ENCODE data around the gene RASD1.

DNA sequence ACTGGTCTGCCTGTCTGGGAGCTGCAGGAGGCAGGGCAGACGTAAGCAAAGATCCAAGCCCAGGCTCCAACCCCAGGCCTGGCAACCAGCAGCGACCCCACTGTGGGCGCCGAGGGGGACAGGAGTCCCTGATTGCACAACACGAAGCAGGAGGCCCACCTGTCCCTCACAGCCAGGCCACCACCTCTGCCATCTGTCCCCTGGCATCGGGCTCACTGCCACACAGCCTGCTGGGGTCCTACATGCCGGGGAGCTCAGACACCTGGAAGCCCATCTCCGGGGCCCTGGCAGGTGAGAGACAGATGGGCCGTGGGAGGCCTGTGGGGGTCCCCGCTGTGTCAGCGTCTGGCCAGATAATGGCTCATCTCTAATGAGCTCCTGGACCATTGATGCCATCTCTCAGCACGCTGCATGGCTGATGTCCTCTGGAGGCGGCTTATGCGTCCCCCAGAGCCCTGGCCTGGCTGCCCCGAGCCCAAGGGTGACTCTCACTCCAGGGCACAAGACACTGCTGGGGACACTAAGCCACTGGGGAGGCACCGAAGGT lies 11.3 kb upstream of the RASD1 start:
- TF ChIP-seq CTCF (IDR thresholded peaks at IDR 0.05; ENCODE audit: insufficient read depth, low read length) = no peak
- no peak for TF ChIP-seq POLR2AphosphoS5 (IDR thresholded peaks at IDR 0.05; ENCODE audit: low read depth)
- TF ChIP-seq, protein P1, sequence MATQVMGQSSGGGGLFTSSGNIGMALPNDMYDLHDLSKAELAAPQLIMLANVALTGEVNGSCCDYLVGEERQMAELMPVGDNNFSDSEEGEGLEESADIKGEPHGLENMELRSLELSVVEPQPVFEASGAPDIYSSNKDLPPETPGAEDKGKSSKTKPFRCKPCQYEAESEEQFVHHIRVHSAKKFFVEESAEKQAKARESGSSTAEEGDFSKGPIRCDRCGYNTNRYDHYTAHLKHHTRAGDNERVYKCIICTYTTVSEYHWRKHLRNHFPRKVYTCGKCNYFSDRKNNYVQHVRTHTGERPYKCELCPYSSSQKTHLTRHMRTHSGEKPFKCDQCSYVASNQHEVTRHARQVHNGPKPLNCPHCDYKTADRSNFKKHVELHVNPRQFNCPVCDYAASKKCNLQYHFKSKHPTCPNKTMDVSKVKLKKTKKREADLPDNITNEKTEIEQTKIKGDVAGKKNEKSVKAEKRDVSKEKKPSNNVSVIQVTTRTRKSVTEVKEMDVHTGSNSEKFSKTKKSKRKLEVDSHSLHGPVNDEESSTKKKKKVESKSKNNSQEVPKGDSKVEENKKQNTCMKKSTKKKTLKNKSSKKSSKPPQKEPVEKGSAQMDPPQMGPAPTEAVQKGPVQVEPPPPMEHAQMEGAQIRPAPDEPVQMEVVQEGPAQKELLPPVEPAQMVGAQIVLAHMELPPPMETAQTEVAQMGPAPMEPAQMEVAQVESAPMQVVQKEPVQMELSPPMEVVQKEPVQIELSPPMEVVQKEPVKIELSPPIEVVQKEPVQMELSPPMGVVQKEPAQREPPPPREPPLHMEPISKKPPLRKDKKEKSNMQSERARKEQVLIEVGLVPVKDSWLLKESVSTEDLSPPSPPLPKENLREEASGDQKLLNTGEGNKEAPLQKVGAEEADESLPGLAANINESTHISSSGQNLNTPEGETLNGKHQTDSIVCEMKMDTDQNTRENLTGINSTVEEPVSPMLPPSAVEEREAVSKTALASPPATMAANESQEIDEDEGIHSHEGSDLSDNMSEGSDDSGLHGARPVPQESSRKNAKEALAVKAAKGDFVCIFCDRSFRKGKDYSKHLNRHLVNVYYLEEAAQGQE (IDR thresholded peaks at IDR 0.05; ENCODE audit: insufficient replicate concordance, low read depth) = no peak

Data from HL-60 (cell line).